CD4-positive, alpha-beta T cell treated with Interleukin-4 for 4 hours (primary cell): ENCODE measurements around the gene TUSC2.

Experiments used
- DNase-seq: peaks from one replicate; pipeline ENCODE4 v3.0.0-alpha.2; 2020

Gene TUSC2, protein sequence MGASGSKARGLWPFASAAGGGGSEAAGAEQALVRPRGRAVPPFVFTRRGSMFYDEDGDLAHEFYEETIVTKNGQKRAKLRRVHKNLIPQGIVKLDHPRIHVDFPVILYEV

GRCh38 chr3:50327943-50328691 is at the start of gene TUSC2:
Gene TUSC2, minus strand, starts transcription at chr3:50328223. Its CDS starts 124 bp downstream, at chr3:50328099.
- DNase-seq = peak; percentile 93

GRCh38 chr3:50375258-50375931 is 47.4 kb upstream of the TUSC2 start:
- no peak for DNase-seq

- no peak for DNase-seq
Measured at GRCh38 chr3:50374363-50375257, 46.6 kb upstream of the TUSC2 start.

GRCh38 chr3:50373146-50374051 is 45.4 kb upstream of the TUSC2 start:
- no peak for DNase-seq

GRCh38 chr3:50372349-50372748 is 44.3 kb upstream of the TUSC2 start:
- no peak for DNase-seq

- DNase-seq = no peak
Measured at GRCh38 chr3:50371133-50371685, 43.2 kb upstream of the TUSC2 start.

GRCh38 chr3:50370594-50370993 is 42.6 kb upstream of the TUSC2 start:
- DNase-seq = no peak

DNA sequence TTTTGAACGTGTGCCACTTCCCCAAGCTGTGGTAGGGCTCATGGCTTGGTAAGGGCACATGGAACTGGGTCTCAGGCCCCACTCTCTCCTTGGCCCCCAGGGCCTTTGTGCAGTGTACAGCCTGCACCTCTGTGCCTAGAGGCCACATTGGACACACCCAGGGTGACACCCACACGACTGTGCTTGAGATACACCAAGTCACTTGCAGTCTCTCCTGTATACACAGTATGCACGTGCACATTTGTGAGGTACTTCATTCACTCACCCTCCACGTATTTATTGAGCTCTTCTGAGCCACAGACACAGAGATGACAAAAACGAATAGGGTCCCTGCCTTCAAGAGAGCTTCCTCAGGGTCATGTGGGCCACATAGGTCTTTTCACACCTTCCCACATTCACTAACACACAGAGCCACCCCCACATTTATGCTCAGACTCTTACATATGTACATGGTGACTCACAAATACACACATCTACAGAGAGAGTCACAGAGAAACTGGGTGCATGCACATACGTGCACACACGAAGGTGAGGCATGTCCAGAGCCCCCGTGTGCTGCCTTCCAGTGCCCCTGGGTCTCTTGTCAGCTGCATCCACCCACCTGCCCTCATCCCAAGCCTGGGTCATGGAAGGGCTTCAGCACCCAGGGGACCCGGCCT is 41.1 kb upstream of the TUSC2 start:
- DNase-seq = no peak

- no peak for DNase-seq
Measured at GRCh38 chr3:50365842-50366220, 37.8 kb upstream of the TUSC2 start.

DNA sequence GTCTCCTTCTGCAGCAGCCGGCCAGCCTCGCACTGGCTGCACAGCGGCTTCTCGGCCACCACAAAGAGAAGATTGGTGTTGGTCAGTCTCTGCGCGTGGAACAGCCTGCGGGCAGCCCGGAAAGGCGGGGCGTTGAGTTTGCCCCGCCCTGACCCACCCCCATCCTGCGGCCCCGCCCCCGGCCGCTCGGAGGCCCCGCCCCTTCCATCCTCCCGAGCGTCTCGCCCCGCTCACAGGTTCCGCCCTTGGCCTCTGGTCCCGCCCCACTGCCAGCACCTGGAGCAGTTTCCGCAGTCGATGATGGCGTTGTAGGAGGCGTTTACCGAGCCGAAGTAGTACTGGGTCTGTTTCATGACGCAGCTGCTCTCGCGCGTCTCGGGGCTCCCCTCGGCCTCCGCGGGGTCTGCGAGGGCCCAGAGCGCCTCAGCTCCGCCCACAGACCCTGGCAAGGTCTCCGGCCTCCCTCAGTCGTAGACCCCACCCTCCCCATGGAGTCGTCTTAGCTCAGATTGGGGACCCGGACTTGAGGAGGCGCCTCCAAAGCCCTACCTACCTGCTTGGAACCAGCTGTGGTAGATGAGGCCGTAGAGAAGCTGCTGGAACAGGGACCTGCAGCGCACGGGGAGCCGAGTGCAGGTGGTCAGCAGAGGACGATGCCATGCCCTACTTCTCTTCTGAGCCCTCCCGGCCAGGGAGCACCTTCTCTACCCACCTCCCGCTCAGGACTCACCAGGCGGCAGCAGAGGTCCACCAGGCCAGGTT is 37.2 kb upstream of the TUSC2 start:
- DNase-seq = peak; percentile 93

DNA sequence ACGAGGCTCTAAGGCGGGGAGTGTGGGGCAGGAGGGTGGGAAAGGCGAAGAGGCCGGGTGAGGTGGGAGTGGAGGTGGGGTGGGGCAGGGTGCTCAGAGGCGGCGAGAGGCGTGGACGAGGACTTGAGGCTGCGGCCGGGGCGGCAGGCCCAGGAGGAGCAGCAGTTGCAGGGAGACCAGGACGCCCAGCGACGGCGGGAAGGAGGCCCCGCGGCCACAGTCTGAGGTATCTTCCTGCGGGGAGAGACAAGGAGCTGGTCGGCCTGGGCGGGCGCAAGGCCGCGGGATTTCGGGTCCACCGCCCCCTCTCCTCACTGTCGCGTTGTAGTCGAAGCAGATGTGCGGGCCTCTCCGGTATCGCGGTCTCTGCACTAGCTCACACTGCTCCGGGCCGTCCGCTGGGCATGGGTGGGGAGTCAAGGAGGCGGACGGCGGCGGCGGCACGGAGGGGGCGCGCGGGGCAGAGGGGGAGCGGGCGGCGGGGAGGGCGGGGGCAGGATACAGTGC is 36.6 kb upstream of the TUSC2 start:
- no peak for DNase-seq

- no peak for DNase-seq
Measured at GRCh38 chr3:50359760-50360110, 31.7 kb upstream of the TUSC2 start.

GRCh38 chr3:50358911-50359759 is 31.1 kb upstream of the TUSC2 start, which contains the start of gene TMEM115:
Gene TMEM115, minus strand, starts transcription at chr3:50359521. Its CDS starts 458 bp downstream, at chr3:50359063.
- peak; percentile 98 for DNase-seq

- DNase-seq = no peak
Measured at GRCh38 chr3:50358355-50358910, 30.4 kb upstream of the TUSC2 start.

GRCh38 chr3:50357481-50357880 is 29.5 kb upstream of the TUSC2 start:
- no peak for DNase-seq

- no peak for DNase-seq
Measured at GRCh38 chr3:50356553-50356952, 28.5 kb upstream of the TUSC2 start.

DNA sequence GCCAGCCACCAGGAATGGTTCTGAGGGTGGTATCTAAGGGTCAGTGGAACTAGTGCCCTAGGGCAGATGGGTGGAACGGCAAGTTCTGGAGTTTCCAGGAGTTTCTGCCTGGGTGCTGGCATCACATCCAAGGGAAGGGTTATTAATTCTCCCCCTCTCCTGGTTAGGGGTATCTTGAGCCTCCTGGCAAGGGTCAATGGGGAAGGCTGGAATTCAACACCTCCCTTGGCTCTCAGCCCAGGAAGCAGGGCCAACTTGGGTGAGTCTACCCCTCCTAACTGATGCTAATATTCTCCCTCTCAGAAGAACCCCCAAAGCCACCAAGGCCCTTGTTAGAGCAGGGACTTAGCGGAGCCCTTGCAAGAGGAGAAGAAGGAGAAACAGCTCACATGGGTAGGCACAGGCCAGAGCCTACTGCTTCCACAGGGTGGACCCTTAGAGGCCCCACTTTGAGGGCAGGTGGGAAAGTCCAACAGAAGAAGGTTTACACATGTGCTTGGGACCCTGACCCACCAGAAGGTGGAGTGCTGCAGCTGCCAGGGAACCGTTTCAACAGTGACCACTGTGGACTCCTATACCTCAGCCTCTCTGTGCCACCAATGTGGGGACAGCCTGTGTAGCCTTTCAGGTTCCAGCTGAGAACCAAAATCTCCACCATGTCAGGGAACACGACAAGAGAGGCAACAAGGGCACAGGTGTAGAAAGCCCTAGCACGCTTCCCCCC is 28.0 kb upstream of the TUSC2 start:
- DNase-seq = no peak

DNA sequence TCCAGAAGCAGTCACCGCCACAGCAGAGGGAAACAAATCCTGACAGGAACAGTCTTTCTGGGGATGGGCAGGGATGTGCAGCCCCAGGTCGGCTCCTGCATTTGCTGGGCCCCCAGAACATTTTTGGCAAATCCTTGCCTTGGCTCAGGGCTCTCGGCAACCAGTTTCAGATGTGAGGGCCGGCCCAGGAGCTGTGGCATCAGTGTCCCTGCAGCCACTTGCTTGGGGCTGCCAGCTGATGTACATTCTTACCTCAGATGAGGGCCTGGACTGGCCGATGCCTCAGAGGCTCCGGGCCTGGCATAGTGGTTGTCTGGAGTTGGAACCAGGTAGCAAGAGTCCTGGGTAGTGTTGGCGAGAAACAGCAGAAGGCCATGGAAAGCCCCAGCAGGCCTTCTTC is 26.8 kb upstream of the TUSC2 start:
- DNase-seq = no peak
